ENCODE measurements around the gene ARHGAP18.
A peak's percentile ranks its signal among the peaks of the same experiment; 100 is the strongest.

ARHGAP18 gene

DNA sequence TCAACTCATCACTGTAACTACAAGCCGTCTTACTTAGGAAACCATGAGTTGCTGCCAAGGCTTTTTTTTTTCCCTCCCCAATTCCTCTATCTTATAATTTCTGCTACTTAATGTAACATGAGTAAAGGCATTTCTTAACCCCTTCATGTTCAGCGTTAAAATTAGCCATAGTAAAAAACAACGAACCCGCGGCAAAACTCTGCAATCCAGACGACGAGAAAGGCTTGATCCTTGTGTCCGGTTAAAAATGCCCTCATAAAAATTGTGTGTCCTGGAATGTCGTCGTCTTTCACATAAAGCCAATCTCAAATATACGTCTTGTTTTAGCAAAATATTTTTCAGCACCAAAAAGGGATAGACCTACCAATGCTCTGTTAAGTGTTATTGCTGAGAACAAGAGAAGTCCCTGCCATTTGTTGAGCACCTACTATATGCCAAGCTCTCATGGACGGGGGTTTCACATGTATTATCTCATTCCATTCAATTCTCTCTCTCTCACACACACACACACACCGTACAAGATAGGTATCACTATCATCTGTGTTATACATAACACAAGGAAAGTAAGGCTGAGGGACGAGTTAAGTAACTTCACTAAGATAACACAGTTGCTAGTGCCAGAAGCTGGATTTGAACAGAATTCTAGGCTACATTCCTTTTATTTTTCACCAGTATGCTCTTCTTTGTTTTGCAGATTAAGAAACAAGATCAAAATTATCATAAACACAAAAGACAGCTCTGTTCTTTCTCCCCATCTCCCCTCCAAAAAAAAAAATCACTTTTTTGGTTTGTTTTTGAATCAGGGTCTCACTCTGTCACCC lies 683 bp upstream of the ARHGAP18 start:
- ATAC-seq (replicated peaks; ENCODE audit: extremely low read depth, poor library complexity, severe bottlenecking) (no peak), DNase-seq (ENCODE audit: low spot score in 2 of 2) (no peak)
- Mint-ChIP-seq H3K4me3 (peak overlapping the region; percentile 100), H3K9me3 (no peaks in the 10 kb centered on the region), H3K4me1 (peaks cover 47% of the 10 kb centered on the region), H3K36me3 (ENCODE audit: insufficient read depth) (no peaks in the 10 kb centered on the region), H3K27ac (ENCODE audit: low read depth) (peak overlapping the region; percentile 96), H3K27me3 (no peaks in the 10 kb centered on the region)

DNA sequence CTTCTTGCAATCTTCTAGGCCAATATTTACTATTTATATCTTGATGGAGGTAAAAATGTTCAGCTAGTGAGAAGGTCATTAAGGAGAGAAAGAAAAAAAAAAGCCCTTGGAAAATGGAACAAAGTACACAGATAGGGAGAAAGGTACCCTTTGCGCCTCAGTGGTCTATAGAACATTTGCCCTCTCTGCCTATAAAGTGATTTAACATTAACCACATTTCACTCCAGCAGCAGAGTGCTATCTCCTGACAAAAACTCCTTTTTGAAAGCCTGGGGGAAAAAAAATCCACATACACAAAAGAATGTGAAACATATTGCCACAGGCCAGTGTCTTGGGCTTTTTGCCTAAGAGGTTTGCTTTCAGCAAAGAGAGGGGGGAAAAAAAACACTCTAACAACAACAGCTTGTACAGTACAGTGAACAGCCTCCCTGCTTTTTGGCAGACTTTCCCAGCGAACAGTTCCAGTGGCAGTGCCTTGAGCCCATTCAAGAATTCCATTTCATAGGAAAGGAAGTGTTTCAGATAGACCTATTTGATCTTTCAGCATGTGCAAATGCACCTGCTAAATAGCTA lies 695 bp downstream of the ARHGAP18 start:
- Mint-ChIP-seq H3K4me3 (peak overlapping the region; percentile 100), H3K9me3 (no peaks in the 10 kb centered on the region), H3K4me1 (peaks cover 57% of the 10 kb centered on the region), H3K27me3 (no peaks in the 10 kb centered on the region), H3K27ac (ENCODE audit: low read depth) (peak overlapping the region; percentile 96), H3K36me3 (ENCODE audit: insufficient read depth) (peaks cover 1% of the 10 kb centered on the region)
- ATAC-seq (replicated peaks; ENCODE audit: extremely low read depth, poor library complexity, severe bottlenecking): peak; percentile 30
- no peak for DNase-seq (ENCODE audit: low spot score in 2 of 2)

GRCh38 chr6:129708496-129709195 lies 1.3 kb downstream of the ARHGAP18 start:
- Mint-ChIP-seq H3K4me1 (peaks cover 50% of the 10 kb centered on the region), H3K36me3 (ENCODE audit: insufficient read depth) (peaks cover 1% of the 10 kb centered on the region), H3K27ac (ENCODE audit: low read depth) (peak overlapping the region; percentile 6), H3K27me3 (no peaks in the 10 kb centered on the region), H3K9me3 (no peaks in the 10 kb centered on the region), H3K4me3 (peak overlapping the region; percentile 100)
- ATAC-seq (replicated peaks; ENCODE audit: extremely low read depth, poor library complexity, severe bottlenecking) (no peak), DNase-seq (ENCODE audit: low spot score in 2 of 2) (no peak)

DNA sequence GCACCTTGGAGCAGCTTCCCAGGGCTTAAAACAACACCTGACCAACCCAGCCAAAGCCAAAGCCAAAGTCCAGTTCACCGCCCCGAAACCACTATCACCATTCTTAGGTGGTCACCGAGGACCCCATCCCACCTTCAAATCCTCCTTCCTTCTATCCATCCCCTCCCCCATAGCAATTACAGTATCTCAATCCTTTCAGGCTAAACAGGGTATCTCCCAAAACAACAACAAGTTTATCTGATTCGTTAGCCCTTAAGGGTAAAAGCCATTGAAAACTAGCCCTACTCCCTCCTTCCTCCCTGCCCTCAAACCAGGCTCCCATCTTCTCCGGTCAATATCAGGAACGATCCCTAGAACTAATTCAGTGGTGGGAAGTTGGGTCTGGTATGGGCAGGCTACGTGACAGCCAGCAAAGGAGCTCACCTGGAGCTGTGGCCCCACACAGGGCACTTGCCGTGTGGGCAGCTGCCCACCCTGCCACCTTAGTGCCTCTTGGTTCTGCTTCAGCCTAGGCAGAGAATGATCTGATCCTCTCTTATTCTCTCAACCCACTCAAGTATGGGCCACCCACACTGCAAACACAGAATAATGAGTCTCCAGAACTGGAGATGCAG lies 2.0 kb downstream of the ARHGAP18 start:
- peaks cover 51% of the 10 kb centered on the region for H3K4me1 Mint-ChIP-seq
- H3K36me3 Mint-ChIP-seq (ENCODE audit: insufficient read depth): peaks cover 1% of the 10 kb centered on the region
- DNase-seq (ENCODE audit: low spot score in 2 of 2) (no peak), ATAC-seq (replicated peaks; ENCODE audit: extremely low read depth, poor library complexity, severe bottlenecking) (no peak)
- H3K4me3 Mint-ChIP-seq: peak overlapping the region; percentile 100
- H3K27me3 Mint-ChIP-seq: no peaks in the 10 kb centered on the region
- peak overlapping the region; percentile 6 for H3K27ac Mint-ChIP-seq (ENCODE audit: low read depth)
- H3K9me3 Mint-ChIP-seq: no peaks in the 10 kb centered on the region

DNA sequence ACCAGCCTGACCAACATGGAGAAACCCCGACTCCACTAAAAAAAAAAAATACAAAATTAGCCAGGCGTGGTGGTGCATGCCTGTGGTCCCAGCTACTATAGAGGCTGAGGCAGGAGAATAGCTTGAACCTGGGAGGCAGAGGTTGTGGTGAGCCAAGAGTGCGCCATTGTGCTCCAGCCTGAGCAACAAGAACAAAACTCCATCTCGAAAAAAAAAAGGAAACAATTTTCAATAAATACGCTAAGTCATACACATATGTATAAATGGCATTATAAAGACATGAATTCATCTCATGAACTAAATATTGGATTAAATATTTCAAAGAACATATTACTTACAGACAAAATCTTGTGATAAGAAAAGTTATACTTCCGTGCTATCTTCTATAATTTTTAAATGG lies 2.9 kb downstream of the ARHGAP18 start:
- ATAC-seq (replicated peaks; ENCODE audit: extremely low read depth, poor library complexity, severe bottlenecking) (no peak), DNase-seq (ENCODE audit: low spot score in 2 of 2) (no peak)
- H3K27me3 Mint-ChIP-seq: no peaks in the 10 kb centered on the region
- H3K4me3 Mint-ChIP-seq: no peak overlapping the region
- H3K27ac Mint-ChIP-seq (ENCODE audit: low read depth): no peak overlapping the region
- peaks cover 60% of the 10 kb centered on the region for H3K4me1 Mint-ChIP-seq
- no peaks in the 10 kb centered on the region for H3K9me3 Mint-ChIP-seq
- peaks cover 1% of the 10 kb centered on the region for H3K36me3 Mint-ChIP-seq (ENCODE audit: insufficient read depth)

- Mint-ChIP-seq H3K4me3 (no peak overlapping the region), H3K4me1 (peaks cover 52% of the 10 kb centered on the region)
- no peak for DNase-seq (ENCODE audit: low spot score in 2 of 2)
These were observed 4.8 kb downstream of the ARHGAP18 start for GRCh38 chr6:129705212-129705611.

DNA sequence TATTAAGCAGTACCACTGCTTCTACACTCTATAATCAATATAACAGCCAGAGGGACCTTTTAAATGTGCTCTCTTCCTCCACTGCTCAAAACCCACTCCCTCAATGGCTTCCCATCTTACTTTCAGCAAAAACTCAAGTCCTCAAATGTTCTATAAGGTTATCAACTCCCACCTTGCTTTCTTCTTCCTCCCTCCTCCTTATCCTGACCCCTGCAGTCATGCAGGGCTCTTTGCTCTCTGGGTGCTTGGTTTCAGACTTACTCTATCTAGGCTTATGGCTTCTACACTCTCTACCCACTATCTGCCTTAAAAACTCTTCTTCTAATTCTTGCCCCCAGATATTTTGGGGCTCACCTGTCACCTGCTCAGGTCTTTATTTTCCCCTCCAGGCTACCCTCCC lies 5.3 kb downstream of the ARHGAP18 start:
- ATAC-seq (replicated peaks; ENCODE audit: extremely low read depth, poor library complexity, severe bottlenecking): no peak
- H3K27ac Mint-ChIP-seq (ENCODE audit: low read depth): no peak overlapping the region
- H3K9me3 Mint-ChIP-seq: no peaks in the 10 kb centered on the region
- no peak overlapping the region for H3K4me3 Mint-ChIP-seq
- peaks cover 1% of the 10 kb centered on the region for H3K36me3 Mint-ChIP-seq (ENCODE audit: insufficient read depth)
- H3K4me1 Mint-ChIP-seq: peaks cover 51% of the 10 kb centered on the region
- H3K27me3 Mint-ChIP-seq: no peaks in the 10 kb centered on the region
- DNase-seq (ENCODE audit: low spot score in 2 of 2): no peak

More at GRCh38 chr6:129705212-129705611, 4.8 kb downstream of the ARHGAP18 start:
- Mint-ChIP-seq H3K27ac (ENCODE audit: low read depth) (no peak overlapping the region), H3K27me3 (no peaks in the 10 kb centered on the region), H3K36me3 (ENCODE audit: insufficient read depth) (peaks cover 1% of the 10 kb centered on the region), H3K9me3 (no peaks in the 10 kb centered on the region)
- no peak for ATAC-seq (replicated peaks; ENCODE audit: extremely low read depth, poor library complexity, severe bottlenecking)

DNA sequence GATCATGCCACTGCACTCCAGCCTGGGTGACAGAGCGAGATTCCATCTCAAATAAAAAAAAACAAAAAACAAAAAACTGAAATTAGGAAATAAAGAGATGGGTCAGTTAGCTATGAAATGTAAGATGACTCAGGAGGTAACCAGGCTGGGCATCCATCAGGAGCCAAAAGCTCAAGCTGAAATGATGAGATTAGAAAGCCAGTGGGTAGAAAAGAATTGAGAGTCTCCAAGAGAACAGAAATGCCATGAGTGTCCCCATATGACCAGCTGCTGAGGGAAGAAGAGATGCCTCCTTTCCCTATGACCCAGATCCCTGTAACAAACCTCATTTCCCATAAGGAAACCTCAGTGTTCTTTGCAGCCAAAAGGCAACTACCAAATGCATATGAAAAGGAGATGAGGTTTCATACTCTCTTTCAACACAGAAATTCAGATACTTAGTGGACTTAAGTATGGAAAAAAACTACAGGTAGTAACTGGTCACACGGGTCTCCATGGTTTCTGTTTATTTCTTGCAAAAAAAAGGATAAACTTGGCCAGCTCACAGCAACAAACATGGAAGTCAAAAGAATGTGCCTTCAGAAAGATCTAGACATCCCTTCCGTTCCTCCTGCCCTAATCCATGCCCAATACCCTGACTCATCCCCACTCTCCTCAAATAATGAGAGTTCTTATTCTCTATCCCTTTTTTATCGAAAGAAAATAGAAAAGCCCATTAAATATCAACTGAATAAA lies 8.1 kb downstream of the ARHGAP18 start:
- no peak overlapping the region for H3K4me3 Mint-ChIP-seq
- peak overlapping the region; percentile 61 for H3K27ac Mint-ChIP-seq (ENCODE audit: low read depth)
- H3K36me3 Mint-ChIP-seq (ENCODE audit: insufficient read depth): peaks cover 1% of the 10 kb centered on the region
- peaks cover 33% of the 10 kb centered on the region for H3K4me1 Mint-ChIP-seq
- ATAC-seq (replicated peaks; ENCODE audit: extremely low read depth, poor library complexity, severe bottlenecking) (no peak), DNase-seq (ENCODE audit: low spot score in 2 of 2) (no peak)
- no peaks in the 10 kb centered on the region for H3K9me3 Mint-ChIP-seq
- no peaks in the 10 kb centered on the region for H3K27me3 Mint-ChIP-seq

- Mint-ChIP-seq H3K9me3 (no peaks in the 10 kb centered on the region), H3K4me1 (peaks cover 45% of the 10 kb centered on the region), H3K36me3 (ENCODE audit: insufficient read depth) (peaks cover 1% of the 10 kb centered on the region), H3K27me3 (no peaks in the 10 kb centered on the region), H3K27ac (ENCODE audit: low read depth) (no peak overlapping the region), H3K4me3 (no peak overlapping the region)
- DNase-seq (ENCODE audit: low spot score in 2 of 2): no peak
- ATAC-seq (replicated peaks; ENCODE audit: extremely low read depth, poor library complexity, severe bottlenecking): no peak
These were observed 9.3 kb downstream of the ARHGAP18 start for GRCh38 chr6:129700666-129701065.

- H3K27ac Mint-ChIP-seq (ENCODE audit: low read depth): no peak overlapping the region
- ATAC-seq (replicated peaks; ENCODE audit: extremely low read depth, poor library complexity, severe bottlenecking): no peak
These were observed 10.3 kb downstream of the ARHGAP18 start for GRCh38 chr6:129699659-129700058.

GRCh38 chr6:129698430-129698829 lies 11.5 kb downstream of the ARHGAP18 start:
- Mint-ChIP-seq H3K4me1 (peaks cover 42% of the 10 kb centered on the region), H3K36me3 (ENCODE audit: insufficient read depth) (no peaks in the 10 kb centered on the region), H3K4me3 (no peak overlapping the region)

More at GRCh38 chr6:129699659-129700058, 10.3 kb downstream of the ARHGAP18 start:
- Mint-ChIP-seq H3K4me1 (peaks cover 44% of the 10 kb centered on the region), H3K4me3 (no peak overlapping the region), H3K27me3 (no peaks in the 10 kb centered on the region), H3K9me3 (no peaks in the 10 kb centered on the region), H3K36me3 (ENCODE audit: insufficient read depth) (no peaks in the 10 kb centered on the region)
- no peak for DNase-seq (ENCODE audit: low spot score in 2 of 2)

DNA sequence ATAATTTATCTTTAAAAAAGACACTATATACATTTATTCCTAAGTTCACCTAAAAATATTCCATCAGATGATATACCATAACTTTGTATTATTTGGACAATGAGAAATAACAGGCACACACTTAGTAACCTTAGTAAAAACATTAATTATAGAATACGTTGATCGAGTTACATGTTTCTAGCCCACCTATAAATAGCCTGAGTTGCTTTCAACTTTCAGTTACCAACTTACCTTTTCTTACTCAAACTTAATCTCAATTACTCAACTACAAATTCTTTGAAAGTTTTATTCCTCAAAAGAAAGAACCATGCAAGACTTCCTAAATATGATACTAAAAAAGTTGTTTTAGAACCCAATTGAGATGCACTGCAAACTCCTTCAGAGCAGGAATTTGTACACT lies 12.2 kb downstream of the ARHGAP18 start:
- peaks cover 46% of the 10 kb centered on the region for H3K4me1 Mint-ChIP-seq

More at GRCh38 chr6:129698430-129698829, 11.5 kb downstream of the ARHGAP18 start:
- no peaks in the 10 kb centered on the region for H3K9me3 Mint-ChIP-seq
- no peak for DNase-seq (ENCODE audit: low spot score in 2 of 2)
- no peak overlapping the region for H3K27ac Mint-ChIP-seq (ENCODE audit: low read depth)
- no peak for ATAC-seq (replicated peaks; ENCODE audit: extremely low read depth, poor library complexity, severe bottlenecking)
- no peaks in the 10 kb centered on the region for H3K27me3 Mint-ChIP-seq

More for the DNA sequence above, 12.2 kb downstream of the ARHGAP18 start:
- H3K27ac Mint-ChIP-seq (ENCODE audit: low read depth): no peak overlapping the region
- H3K4me3 Mint-ChIP-seq: no peak overlapping the region
- DNase-seq (ENCODE audit: low spot score in 2 of 2) (no peak), ATAC-seq (replicated peaks; ENCODE audit: extremely low read depth, poor library complexity, severe bottlenecking) (no peak)
- H3K9me3 Mint-ChIP-seq: no peaks in the 10 kb centered on the region
- no peaks in the 10 kb centered on the region for H3K27me3 Mint-ChIP-seq
- no peaks in the 10 kb centered on the region for H3K36me3 Mint-ChIP-seq (ENCODE audit: insufficient read depth)

Measured in central memory CD8-positive, alpha-beta T cell (primary cell).